22Rv1 (cell line): ENCODE results near the gene MICU2.

Experiments
- CTCF ChIP-seq: fragments of 450-650 bp; IDR thresholded peaks from 2 replicates; pipeline ENCODE4 v1.5.1; 2017; ENCODE audit warnings: mild to moderate bottlenecking
- ZFX ChIP-seq: fragments of 450-650 bp; IDR thresholded peaks from 2 replicates; pipeline ENCODE4 v1.6.1; 2017; ENCODE audit warnings: antibody characterized with exemption, borderline replicate concordance

- TF ChIP-seq CTCF: no peak
- TF ChIP-seq ZFX: no peak
These were observed 29.9 kb downstream of the MICU2 start for GRCh38 chr13:21573920-21574712.
